GM23338 (cell line): ENCODE data around the gene CACNA1C.

Experiments used
- CREB1 ChIP-seq: fragments of 250-450 bp; sonication (Bioruptor Pico); IDR thresholded peaks from 2 replicates; pipeline ENCODE4 v1.5.0; 2020; ENCODE audit warnings: low read depth, mild to moderate bottlenecking, moderate library complexity
- EZH2 ChIP-seq: fragments of 200-600 bp; sonication (generic); IDR thresholded peaks from one replicate; pipeline ENCODE4 v1.8.0; 2017; ENCODE audit warnings: antibody characterized with exemption, mild to moderate bottlenecking, low read depth; ENCODE audit not compliant: unreplicated experiment
- EZH2phosphoT487 ChIP-seq: fragments of 200-600 bp; sonication (generic); IDR thresholded peaks from one replicate; pipeline ENCODE4 v1.8.1; 2018; ENCODE audit warnings: antibody characterized with exemption; ENCODE audit not compliant: unreplicated experiment
- JUNB ChIP-seq: IDR thresholded peaks from one replicate; pipeline ENCODE4 v1.6.1; 2016; ENCODE audit warnings: antibody characterized with exemption; ENCODE audit not compliant: unreplicated experiment
- NANOG ChIP-seq: IDR thresholded peaks from 2 replicates; pipeline ENCODE4 v1.6.1; 2016; ENCODE audit warnings: antibody characterized with exemption, borderline replicate concordance
- POLR2AphosphoS5 ChIP-seq: IDR thresholded peaks from 2 replicates; pipeline ENCODE4 v1.6.1; 2016; ENCODE audit warnings: antibody characterized with exemption, low read depth
- STAT1 ChIP-seq: IDR thresholded peaks from one replicate; pipeline ENCODE4 v1.6.1; 2016; ENCODE audit warnings: antibody characterized with exemption; ENCODE audit not compliant: unreplicated experiment
- ZNF331 ChIP-seq: fragments of 250-450 bp; sonication (Bioruptor Pico); IDR thresholded peaks from 2 replicates; pipeline ENCODE4 v1.5.0; 2020; ENCODE audit warnings: low read depth, mild to moderate bottlenecking, moderate library complexity
- TF ChIP-seq, protein P1 (sequence below), 2 experiments: fragments of 200-600 bp in 1 of 2; sonication (generic) in 1 of 2; conservative IDR thresholded peaks; 2 replicates each; pipeline versions ENCODE4 v1.5.1 to v1.6.1; 2016 to 2017; ENCODE audit warnings: antibody characterized with exemption in 2 of 2, low read depth in 2 of 2, mild to moderate bottlenecking in 2 of 2, moderate library complexity in 1 of 2
- TF ChIP-seq, protein P2 (sequence below): IDR thresholded peaks from one replicate; pipeline ENCODE4 v1.6.1; 2018; ENCODE audit warnings: antibody characterized with exemption; ENCODE audit not compliant: unreplicated experiment
- TF ChIP-seq, protein P3 (sequence below): IDR thresholded peaks from 2 replicates; pipeline ENCODE4 v1.6.1; 2016; ENCODE audit warnings: antibody characterized with exemption

DNA sequence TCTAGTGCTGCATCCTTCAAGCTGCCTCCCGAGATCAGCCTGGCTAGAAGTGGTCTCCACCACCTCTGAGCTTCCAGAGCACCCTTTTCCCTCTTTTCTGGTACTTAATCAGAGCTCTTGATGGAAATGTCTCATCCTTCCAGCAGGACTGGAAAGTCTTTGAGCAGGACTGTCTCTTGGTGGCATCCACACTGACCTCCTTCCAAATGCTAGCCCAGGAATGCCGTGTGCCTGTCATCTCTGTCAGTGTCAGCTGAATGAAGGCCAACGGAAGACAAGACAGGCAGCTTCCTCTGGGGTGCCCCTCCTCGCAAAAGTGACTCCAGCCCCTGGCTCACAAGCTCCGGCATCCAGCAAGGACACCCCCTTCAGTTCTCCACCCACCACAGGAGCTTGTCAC lies 570.7 kb downstream of the CACNA1C start:
- TF ChIP-seq EZH2 (no peak), POLR2AphosphoS5 (no peak), EZH2phosphoT487 (no peak), CREB1 (CRISPR knock-in tag) (no peak), JUNB (no peak), NANOG (no peak), STAT1 (no peak), ZNF331 (CRISPR knock-in tag) (no peak)
- TF ChIP-seq, protein P1, sequence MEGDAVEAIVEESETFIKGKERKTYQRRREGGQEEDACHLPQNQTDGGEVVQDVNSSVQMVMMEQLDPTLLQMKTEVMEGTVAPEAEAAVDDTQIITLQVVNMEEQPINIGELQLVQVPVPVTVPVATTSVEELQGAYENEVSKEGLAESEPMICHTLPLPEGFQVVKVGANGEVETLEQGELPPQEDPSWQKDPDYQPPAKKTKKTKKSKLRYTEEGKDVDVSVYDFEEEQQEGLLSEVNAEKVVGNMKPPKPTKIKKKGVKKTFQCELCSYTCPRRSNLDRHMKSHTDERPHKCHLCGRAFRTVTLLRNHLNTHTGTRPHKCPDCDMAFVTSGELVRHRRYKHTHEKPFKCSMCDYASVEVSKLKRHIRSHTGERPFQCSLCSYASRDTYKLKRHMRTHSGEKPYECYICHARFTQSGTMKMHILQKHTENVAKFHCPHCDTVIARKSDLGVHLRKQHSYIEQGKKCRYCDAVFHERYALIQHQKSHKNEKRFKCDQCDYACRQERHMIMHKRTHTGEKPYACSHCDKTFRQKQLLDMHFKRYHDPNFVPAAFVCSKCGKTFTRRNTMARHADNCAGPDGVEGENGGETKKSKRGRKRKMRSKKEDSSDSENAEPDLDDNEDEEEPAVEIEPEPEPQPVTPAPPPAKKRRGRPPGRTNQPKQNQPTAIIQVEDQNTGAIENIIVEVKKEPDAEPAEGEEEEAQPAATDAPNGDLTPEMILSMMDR (conservative IDR thresholded peaks at IDR 0.05; ENCODE audit: low read depth in 2 of 2): no peak
- TF ChIP-seq, protein P2, sequence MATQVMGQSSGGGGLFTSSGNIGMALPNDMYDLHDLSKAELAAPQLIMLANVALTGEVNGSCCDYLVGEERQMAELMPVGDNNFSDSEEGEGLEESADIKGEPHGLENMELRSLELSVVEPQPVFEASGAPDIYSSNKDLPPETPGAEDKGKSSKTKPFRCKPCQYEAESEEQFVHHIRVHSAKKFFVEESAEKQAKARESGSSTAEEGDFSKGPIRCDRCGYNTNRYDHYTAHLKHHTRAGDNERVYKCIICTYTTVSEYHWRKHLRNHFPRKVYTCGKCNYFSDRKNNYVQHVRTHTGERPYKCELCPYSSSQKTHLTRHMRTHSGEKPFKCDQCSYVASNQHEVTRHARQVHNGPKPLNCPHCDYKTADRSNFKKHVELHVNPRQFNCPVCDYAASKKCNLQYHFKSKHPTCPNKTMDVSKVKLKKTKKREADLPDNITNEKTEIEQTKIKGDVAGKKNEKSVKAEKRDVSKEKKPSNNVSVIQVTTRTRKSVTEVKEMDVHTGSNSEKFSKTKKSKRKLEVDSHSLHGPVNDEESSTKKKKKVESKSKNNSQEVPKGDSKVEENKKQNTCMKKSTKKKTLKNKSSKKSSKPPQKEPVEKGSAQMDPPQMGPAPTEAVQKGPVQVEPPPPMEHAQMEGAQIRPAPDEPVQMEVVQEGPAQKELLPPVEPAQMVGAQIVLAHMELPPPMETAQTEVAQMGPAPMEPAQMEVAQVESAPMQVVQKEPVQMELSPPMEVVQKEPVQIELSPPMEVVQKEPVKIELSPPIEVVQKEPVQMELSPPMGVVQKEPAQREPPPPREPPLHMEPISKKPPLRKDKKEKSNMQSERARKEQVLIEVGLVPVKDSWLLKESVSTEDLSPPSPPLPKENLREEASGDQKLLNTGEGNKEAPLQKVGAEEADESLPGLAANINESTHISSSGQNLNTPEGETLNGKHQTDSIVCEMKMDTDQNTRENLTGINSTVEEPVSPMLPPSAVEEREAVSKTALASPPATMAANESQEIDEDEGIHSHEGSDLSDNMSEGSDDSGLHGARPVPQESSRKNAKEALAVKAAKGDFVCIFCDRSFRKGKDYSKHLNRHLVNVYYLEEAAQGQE: no peak
- TF ChIP-seq, protein P3, sequence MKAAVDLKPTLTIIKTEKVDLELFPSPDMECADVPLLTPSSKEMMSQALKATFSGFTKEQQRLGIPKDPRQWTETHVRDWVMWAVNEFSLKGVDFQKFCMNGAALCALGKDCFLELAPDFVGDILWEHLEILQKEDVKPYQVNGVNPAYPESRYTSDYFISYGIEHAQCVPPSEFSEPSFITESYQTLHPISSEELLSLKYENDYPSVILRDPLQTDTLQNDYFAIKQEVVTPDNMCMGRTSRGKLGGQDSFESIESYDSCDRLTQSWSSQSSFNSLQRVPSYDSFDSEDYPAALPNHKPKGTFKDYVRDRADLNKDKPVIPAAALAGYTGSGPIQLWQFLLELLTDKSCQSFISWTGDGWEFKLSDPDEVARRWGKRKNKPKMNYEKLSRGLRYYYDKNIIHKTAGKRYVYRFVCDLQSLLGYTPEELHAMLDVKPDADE: no peak
